Smooth muscle cell (in vitro differentiated cells): ENCODE results near the gene PORCN. TPM values are rescaled to one million over a fixed set of nuclear protein-coding genes. Genes with fewer than 3 reads are reported as not detected.
"Not testable (repeated sequence)": the region's sequence is repeated elsewhere in the genome, so short reads cannot be mapped to it uniquely, and the experiment has no call there.

Source experiments
- DNase-seq: peaks from one replicate; lab custom pipeline; 2025; ENCODE audit not compliant: unreplicated experiment; lab: John Stamatoyannopoulos, UW
- H2AFZ ChIP-seq: fragments of 200-600 bp; sonication (generic); 2 replicates; pipeline ENCODE4 v1.6.0; 2016; ENCODE audit warnings: antibody characterized with exemption, low read depth, mild to moderate bottlenecking
- H3F3A ChIP-seq: fragments of 200-600 bp; sonication (generic); 2 replicates; pipeline ENCODE4 v1.6.0; 2017; ENCODE audit warnings: antibody characterized with exemption, low read depth
- H3K27ac ChIP-seq: fragments of 200-600 bp; sonication (generic); 2 replicates; pipeline ENCODE4 v1.5.1; 2016; ENCODE audit warnings: low read depth, mild to moderate bottlenecking
- H3K27me3 ChIP-seq: fragments of 200-600 bp; sonication (generic); 2 replicates; pipeline ENCODE4 v1.6.1; 2016; ENCODE audit warnings: low read depth, mild to moderate bottlenecking
- H3K36me3 ChIP-seq: fragments of 200-600 bp; sonication (generic); 2 replicates; pipeline ENCODE4 v1.5.1; 2016; ENCODE audit warnings: low read depth
- H3K4me1 ChIP-seq: fragments of 200-600 bp; sonication (generic); 2 replicates; pipeline ENCODE4 v1.5.1; 2016; ENCODE audit warnings: low read depth
- H3K4me2 ChIP-seq: fragments of 200-600 bp; sonication (generic); 2 replicates; pipeline ENCODE4 v1.6.0; 2016; ENCODE audit warnings: mild to moderate bottlenecking
- H3K4me3 ChIP-seq: fragments of 200-600 bp; sonication (generic); 2 replicates; pipeline ENCODE4 v1.5.1; 2016; ENCODE audit warnings: mild to moderate bottlenecking
- H3K79me2 ChIP-seq: fragments of 200-600 bp; sonication (generic); 2 replicates; pipeline ENCODE4 v1.6.0; 2016; ENCODE audit warnings: low read depth, mild to moderate bottlenecking
- H3K9ac ChIP-seq: fragments of 200-600 bp; sonication (generic); 2 replicates; pipeline ENCODE4 v1.6.0; 2016; ENCODE audit warnings: low read depth
- H3K9me3 ChIP-seq: fragments of 200-600 bp; sonication (generic); replicated peaks from 2 replicates; pipeline ENCODE4 v1.5.1; 2016; ENCODE audit warnings: low read depth
- H4K20me1 ChIP-seq: fragments of 200-600 bp; sonication (generic); 2 replicates; pipeline ENCODE4 v1.6.0; 2016; ENCODE audit warnings: low read depth
- WGBS: methylation state at CpG from one replicate; pipeline ENCODE4 v1.1.7; 2016; ENCODE audit warnings: low lambda C conversion rate; 5-methylcytosine and 5-hydroxymethylcytosine counted together
- polyA plus RNA-seq: library from polyadenylated mRNA; unstranded; fragments of >200 nt; fragmentation: Nextera tagmentation; extraction: Ambion mirVana; gene quantifications from 2 replicates; pipeline ENCODE4 v1.2.1, GENCODE V29; 2016
- total RNA-seq: library from RNA; depleted of rRNA; stranded (reverse); fragments of >200 nt; gene quantifications from 2 replicates; pipeline ENCODE4 v1.2.3, GENCODE V29; 2014
- TF ChIP-seq, protein P1 (sequence below): fragments of 200-600 bp; sonication (generic); IDR thresholded peaks from 2 replicates; pipeline ENCODE4 v1.5.1; 2017; ENCODE audit warnings: borderline replicate concordance, mild to moderate bottlenecking, antibody characterized with exemption; ENCODE audit not compliant: insufficient read depth, poor library complexity, severe bottlenecking

PORCN gene
- total and polyA plus RNA-seq, 2 experiments from 2014 or later = 14.8 to 25.5 TPM

DNA sequence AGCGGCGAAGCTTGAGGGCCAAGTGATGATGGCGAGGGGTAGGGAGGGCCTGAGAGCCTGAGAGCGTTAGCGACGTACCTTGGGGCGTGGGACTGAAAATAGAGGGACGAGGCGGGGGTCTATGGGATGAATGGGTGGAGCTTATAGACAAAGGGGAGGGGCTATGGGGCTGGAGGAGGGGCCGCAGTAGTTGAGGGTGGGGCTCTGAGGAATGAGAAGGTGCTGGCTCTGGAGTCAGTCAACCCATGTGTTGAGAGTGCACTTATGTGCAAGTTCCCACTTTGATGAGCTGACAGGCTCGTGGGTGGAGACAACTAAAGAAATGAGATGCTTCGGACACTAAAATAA is 31.2 kb downstream of the PORCN start:
- Histone ChIP-seq H3F3A (no peaks in the 10 kb centered on the region), H3K27ac (peak overlapping the region; percentile 57)
- WGBS = 40% methylated on average over 12 of the region's 12 CpGs

DNA sequence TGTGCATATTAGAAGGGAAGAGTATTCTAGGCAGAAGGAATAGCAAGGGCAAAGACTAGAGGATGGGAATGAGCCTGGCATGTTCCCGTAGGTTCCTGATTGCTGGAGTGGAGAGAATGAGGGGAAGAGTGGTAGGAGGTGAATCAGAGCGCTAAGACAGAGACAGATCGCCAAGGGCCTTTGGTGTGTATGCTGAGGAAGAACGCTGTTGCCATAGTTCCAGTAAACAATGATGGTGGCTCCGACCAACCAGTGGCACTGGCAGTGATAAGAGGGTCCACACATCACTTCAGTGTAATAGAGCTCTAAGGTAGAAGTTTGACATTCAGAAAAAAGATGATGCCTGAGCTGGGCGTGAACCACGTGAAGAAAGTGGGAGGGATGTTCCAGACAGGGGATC is 31.7 kb downstream of the PORCN start:
- H4K20me1 ChIP-seq = no peaks in the 10 kb centered on the region
- no peaks in the 10 kb centered on the region for H3K79me2 ChIP-seq
- peak overlapping the region; percentile 80 for H3K4me2 ChIP-seq
- no peak overlapping the region for H3K27ac ChIP-seq
- no peaks in the 10 kb centered on the region for H3K4me1 ChIP-seq
- H3K36me3 ChIP-seq = no peaks in the 10 kb centered on the region
- no peaks in the 10 kb centered on the region for H3K27me3 ChIP-seq
- no peaks in the 10 kb centered on the region for H3F3A ChIP-seq
- 87% methylated on average over 7 of the region's 7 CpGs for WGBS
- no peak overlapping the region for H2AFZ ChIP-seq
- H3K9me3 ChIP-seq = no peaks in the 10 kb centered on the region
- H3K4me3 ChIP-seq = peak overlapping the region; percentile 66
- no peak for DNase-seq
- no peak overlapping the region for H3K9ac ChIP-seq
- TF ChIP-seq, protein P1, sequence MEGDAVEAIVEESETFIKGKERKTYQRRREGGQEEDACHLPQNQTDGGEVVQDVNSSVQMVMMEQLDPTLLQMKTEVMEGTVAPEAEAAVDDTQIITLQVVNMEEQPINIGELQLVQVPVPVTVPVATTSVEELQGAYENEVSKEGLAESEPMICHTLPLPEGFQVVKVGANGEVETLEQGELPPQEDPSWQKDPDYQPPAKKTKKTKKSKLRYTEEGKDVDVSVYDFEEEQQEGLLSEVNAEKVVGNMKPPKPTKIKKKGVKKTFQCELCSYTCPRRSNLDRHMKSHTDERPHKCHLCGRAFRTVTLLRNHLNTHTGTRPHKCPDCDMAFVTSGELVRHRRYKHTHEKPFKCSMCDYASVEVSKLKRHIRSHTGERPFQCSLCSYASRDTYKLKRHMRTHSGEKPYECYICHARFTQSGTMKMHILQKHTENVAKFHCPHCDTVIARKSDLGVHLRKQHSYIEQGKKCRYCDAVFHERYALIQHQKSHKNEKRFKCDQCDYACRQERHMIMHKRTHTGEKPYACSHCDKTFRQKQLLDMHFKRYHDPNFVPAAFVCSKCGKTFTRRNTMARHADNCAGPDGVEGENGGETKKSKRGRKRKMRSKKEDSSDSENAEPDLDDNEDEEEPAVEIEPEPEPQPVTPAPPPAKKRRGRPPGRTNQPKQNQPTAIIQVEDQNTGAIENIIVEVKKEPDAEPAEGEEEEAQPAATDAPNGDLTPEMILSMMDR = no peak

More for the DNA sequence above, 31.2 kb downstream of the PORCN start:
- no peaks in the 10 kb centered on the region for H3K27me3 ChIP-seq
- no peaks in the 10 kb centered on the region for H3K79me2 ChIP-seq
- DNase-seq = no peak
- peak overlapping the region; percentile 82 for H3K9ac ChIP-seq
- H4K20me1 ChIP-seq = no peaks in the 10 kb centered on the region
- TF ChIP-seq, protein P1 = no peak
- H3K4me3 ChIP-seq = peak overlapping the region; percentile 66
- no peaks in the 10 kb centered on the region for H3K4me1 ChIP-seq
- peak overlapping the region; percentile 80 for H3K4me2 ChIP-seq
- no peak overlapping the region for H2AFZ ChIP-seq
- H3K9me3 ChIP-seq = no peaks in the 10 kb centered on the region
- H3K36me3 ChIP-seq = no peaks in the 10 kb centered on the region

DNA sequence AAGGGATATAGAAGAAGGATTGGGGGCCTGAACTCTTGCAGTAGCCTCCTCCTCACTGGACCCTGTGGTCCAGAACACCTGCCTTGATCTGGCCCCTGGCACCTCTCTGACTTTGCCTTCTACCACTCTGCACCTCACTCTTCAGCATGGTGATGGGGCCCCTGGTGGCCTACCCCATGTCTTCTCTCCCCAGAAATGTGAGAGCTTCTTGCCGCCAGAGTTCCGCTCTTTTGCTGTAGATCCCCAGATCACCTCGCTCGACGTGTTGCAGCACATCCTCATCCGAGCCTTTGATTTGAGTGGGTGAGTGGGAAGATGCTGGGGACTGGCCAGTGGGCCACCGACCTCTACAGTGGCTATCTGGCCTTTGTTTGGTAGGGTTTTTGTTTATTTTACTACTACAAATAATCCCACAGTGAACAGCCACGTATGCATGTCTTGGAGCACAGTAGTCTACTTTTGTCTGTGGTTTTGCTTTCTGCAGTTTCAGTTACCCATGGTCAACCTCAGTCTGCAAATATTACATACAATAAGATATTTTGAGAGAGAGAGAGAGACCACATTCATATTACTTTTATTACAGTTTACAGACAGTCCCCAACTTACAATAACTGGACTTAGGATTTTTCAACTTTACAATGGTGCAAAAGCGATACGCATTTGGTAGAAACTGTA is 32.5 kb downstream of the PORCN start:
- Histone ChIP-seq H3K9ac (no peak overlapping the region), H3K27me3 (no peaks in the 10 kb centered on the region), H3K9me3 (no peaks in the 10 kb centered on the region), H3K4me2 (no peak overlapping the region), H3K4me3 (no peak overlapping the region), H2AFZ (no peak overlapping the region), H3F3A (no peaks in the 10 kb centered on the region), H3K4me1 (no peaks in the 10 kb centered on the region), H4K20me1 (no peaks in the 10 kb centered on the region), H3K79me2 (no peaks in the 10 kb centered on the region), H3K36me3 (no peaks in the 10 kb centered on the region), H3K27ac (no peak overlapping the region)
- 85% methylated on average over 10 of the region's 10 CpGs for WGBS
- TF ChIP-seq, protein P1 = no peak
- DNase-seq = no peak

DNA sequence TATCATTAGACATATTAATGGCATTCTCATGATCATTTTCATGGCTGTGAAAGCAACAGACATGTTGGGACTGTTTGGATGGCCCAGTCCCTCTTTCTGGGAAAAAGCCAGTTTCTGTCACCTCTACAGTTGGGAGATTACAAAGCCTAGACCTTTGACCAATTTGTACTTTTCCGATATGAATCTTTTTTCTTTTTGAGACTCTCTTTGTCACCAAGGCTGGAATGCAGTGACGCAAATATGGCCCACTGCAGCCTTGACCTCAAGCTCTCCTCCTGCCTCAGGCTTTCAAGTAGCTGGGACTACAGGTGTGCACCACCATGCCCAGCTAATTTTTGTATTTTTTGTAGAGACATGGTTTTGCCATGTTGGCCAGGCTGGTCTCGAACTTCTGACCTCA is 40.1 kb downstream of the PORCN start:
- Histone ChIP-seq H3F3A (no peaks in the 10 kb centered on the region), H3K4me1 (no peaks in the 10 kb centered on the region), H3K36me3 (no peaks in the 10 kb centered on the region), H3K9me3 (no peaks in the 10 kb centered on the region), H3K79me2 (no peaks in the 10 kb centered on the region), H2AFZ (no peak overlapping the region), H3K27me3 (no peaks in the 10 kb centered on the region), H4K20me1 (no peaks in the 10 kb centered on the region), H3K27ac (no peak overlapping the region), H3K4me2 (no peak overlapping the region), H3K9ac (no peak overlapping the region), H3K4me3 (no peak overlapping the region)
- TF ChIP-seq, protein P1 = no peak
- 88% methylated on average over 3 of the region's 3 CpGs for WGBS
- no peak for DNase-seq

DNA sequence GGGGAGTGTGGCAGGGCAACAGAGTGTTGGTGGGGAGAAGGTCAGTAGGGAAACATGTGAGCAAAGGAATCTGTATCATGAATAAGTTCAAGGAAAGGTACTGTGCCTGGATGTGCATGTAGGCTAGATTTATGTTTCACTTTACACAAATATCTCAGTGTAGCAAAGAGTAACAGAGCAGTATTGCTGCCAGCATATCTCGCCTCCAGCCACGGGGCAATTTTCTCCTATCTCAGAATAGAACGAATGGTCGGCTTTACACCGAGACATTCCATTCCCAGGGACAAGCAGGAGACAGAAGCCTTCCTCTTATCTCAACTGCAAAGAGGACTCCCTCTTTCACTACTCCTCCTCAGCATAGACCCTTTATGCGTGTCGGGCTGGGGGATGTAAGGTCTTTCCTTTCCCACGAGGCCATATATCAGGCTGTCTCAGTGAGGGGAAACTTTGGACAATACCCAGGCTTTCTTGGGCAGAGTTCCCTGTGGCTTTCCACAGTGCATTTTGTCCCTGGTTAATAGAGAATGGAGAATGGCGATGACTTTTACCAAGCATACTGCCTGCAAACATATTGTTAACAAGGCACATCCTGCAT is 47.0 kb downstream of the PORCN start:
- H3K9me3 ChIP-seq, H3K79me2 ChIP-seq, H3K4me3 ChIP-seq, DNase-seq, H3K4me2 ChIP-seq, H4K20me1 ChIP-seq, H3K9ac ChIP-seq, H3K27ac ChIP-seq, H3K4me1 ChIP-seq, H3F3A ChIP-seq, H3K27me3 ChIP-seq, H3K36me3 ChIP-seq, H2AFZ ChIP-seq: not testable (repeated sequence)
- 64% methylated on average over 9 of the region's 9 CpGs for WGBS
